Endometrial microvascular endothelial cells (primary cell): ENCODE measurements around the gene LTB. TPM values are rescaled to one million over a fixed set of nuclear protein-coding genes. Genes with fewer than 3 reads are reported as not detected.
"Not testable (repeated sequence)": the region's sequence is repeated elsewhere in the genome, so short reads cannot be mapped to it uniquely, and the experiment has no call there.

Source experiments
- in situ Hi-C: cut with HindIII; loops from 2 replicates; pipeline ENCODE4 v1.10.0; 2017; ENCODE audit warnings: low sequenced_read_pairs, low pct_unique_long_range_greater_than_20kb; ENCODE audit errors: inconsistent ontology term
- total RNA-seq: library from RNA; depleted of rRNA; stranded (reverse); fragments of >200 nt; gene quantifications from one replicate; pipeline ENCODE4 v1.2.3, GENCODE V29; 2015; ENCODE audit errors: inconsistent ontology term

Gene LTB
- total RNA-seq, 1 donor from 2014 or later, result not detected

DNA sequence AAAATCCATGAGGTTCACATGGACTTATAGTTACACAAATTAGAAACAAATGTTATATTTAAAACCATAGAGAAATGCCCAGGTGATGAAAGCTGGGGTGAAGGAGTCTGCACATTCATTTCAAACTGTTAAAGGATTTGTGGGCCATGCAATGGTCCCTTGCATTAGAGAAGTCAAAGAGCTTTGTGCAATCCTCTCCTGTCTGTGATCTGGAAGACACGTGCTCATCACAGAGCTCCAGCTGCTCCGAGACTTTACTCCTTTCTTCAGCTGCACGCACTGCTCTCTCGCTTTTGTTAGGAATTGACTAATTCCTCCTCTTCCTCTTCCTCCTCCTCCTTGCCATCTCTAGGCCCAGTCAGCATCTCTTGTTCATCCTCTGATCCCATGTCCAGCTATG is 28.7 kb upstream of the LTB start:
- in situ Hi-C loops, result no loop called here

DNA sequence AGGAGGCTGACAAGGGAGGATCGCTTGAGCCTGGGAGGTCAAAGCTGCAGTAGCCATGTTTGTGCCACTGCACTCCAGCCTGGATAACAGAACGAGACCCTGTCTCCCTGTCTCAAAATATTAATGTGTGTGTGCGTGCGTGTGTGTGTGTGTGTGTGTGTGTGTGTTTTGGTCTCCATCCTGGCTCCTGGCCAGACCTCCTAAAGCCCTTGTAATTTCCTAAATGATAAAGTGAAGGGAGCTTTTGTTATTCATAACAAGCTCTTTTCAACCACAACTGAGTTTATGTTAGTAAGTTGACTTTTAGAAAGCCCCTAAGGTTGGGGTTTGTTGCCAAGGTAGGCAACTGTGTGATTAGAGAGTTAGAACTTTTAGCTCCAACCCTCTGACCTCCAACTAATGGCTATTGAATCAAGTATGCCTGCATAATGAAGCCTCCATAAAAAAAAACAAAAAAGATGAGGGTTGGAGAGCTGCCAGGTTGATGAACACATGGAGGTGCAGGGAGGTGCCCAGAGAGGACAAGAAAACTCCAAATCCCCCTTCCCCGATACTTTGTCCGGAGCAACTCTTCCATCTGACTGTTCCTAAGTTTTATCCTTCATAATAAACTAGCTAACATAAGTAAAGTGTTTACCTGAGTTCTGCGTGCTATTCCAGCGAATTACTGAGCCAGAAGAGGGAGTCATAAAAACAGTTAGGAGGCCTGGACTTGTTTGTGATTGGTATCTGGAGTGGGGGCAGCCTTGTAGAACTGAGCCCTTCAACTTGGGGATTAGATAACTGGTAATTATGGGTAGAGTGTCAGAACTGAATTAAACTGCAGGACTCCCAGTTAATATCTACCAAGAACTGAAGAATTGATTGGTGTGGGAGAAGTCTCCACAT is 27.5 kb upstream of the LTB start:
- in situ Hi-C loops, result no loop called here

- in situ Hi-C loops, result no loop called here
These were observed 25.1 kb upstream of the LTB start for GRCh38 chr6:31607317-31607716.

- in situ Hi-C loops, result no loop called here
These were observed 14.8 kb upstream of the LTB start for GRCh38 chr6:31597006-31597405.

DNA sequence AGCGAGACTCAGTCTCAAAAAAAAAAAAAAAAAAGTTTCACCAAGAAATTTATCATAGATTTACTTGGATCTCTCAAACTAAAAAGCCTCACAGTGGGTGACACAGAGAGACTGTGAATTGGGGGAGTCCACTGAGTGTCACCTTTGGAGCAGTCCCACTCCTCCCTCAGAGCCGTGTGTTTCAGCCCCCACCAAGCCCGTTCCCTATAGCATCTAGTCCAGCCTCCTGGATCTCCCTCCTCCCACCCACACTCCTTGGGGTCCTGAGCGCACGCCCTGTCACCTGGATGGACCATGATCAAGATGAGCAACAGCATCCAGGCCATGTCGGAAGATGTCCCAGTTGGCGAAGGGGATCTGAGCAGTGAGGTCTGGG is 10.2 kb upstream of the LTB start:
- in situ Hi-C loops, result no loop called here

- in situ Hi-C loops, result not testable (repeated sequence)
These were observed 8.5 kb upstream of the LTB start for GRCh38 chr6:31590691-31591090.

- in situ Hi-C loops, result no loop called here
These were observed 6.8 kb upstream of the LTB start for GRCh38 chr6:31588871-31589650.

- in situ Hi-C loops, result no loop called here
These were observed 5.9 kb upstream of the LTB start for GRCh38 chr6:31587791-31588777.

DNA sequence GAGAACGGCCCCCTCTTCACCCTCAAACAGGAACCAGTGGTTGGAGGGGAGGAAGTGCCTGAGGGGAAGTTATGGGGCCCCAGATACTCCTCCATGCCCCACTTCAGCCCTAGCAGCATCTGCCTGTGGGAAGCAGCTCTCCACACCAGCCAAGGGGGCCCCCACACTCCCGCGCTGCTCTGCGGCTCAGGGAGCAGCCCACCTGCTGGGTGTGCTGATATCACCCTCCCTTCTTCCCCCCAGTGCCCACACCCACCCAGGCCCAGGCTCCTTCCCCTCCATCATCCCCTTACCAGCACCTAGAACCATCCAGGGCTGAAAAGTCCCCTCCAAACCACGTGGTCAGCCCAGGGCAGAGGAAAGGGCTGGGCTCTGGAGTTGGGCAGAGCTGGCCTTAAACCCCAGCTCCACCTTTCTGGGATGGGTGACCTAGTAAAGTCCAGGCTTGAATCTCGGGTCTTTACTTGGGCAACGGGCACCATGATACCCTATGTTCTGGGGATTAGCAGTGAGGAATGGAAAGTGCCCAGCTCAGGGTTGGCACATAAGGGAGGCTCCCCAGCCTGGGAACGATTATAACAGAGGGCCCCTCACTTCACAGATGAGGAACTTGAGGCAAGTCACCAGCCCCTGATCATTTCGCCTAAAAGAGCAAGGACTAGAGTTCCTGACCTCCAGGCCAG is 4.5 kb upstream of the LTB start:
- in situ Hi-C loops, result no loop called here

- in situ Hi-C loops, result no loop called here
These were observed 3.8 kb upstream of the LTB start, which contains the start of gene LST1 for GRCh38 chr6:31586008-31586407. TSS of gene LST1 (plus strand) at chr6:31586277. CDS start at chr6:31587300, 1,023 bp downstream.

- in situ Hi-C loops, result no loop called here
These were observed 3.3 kb upstream of the LTB start for GRCh38 chr6:31585491-31585890.

GRCh38 chr6:31581434-31582229 is 592 bp downstream of the LTB start:
- in situ Hi-C loops, result no loop called here

- in situ Hi-C loops, result no loop called here
These were observed 1.3 kb downstream of the LTB start for GRCh38 chr6:31580807-31581433.

GRCh38 chr6:31580438-31580740 is 1.8 kb downstream of the LTB start:
- in situ Hi-C loops, result no loop called here

DNA sequence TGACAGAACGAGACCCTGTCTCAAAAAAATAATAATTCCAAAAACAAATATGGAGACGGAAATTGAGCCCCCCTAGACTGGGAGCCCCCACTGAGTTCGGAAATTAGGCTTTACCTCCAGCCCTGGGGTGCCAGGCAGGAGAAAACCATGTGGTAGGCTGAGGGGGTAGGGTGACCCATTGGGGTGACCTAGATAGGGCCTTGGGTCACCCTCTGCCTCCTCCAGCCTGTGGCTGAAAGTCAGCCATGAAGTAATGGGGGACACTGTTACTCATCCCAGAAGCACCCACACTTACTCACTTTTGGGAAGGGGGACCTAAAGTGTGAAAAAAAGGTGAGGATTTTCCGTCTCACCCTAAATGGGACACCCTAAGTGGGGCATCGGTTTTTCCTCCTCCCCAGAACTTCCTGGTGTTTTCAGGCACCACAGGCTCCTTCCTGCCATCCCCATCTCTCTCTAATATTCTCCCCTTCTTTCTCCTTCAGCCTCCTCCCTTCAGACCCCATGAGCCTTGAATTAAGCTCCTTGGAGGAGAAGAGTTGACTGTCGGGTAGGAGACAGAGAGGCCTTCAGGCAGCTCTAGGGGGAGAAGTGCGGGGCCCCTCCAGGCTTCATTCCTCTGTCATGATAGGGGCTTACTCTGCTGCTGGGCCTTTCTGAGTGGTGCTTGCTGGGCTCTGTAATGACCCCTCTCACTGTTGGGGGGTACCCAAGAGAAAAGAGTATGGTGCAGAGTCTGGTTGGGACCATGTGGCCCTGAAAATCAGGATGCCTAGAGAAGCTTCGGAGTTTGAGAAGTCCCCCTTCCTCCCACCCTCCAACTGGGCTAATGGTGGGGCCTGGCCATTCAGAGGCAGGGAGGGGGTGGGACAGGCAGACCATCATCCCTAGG is 2.4 kb downstream of the LTB start:
- in situ Hi-C loops, result no loop called here

- in situ Hi-C loops, result no loop called here
These were observed 3.1 kb downstream of the LTB start for GRCh38 chr6:31579119-31579505.
